GM06990 (cell line): ENCODE measurements around the gene CCDC196.

Experiments
- DNase-seq: peaks from one replicate; pipeline ENCODE4 v3.0.0-alpha.2; 2011; ENCODE audit not compliant: insufficient read length; ENCODE audit errors: extremely low read depth
- H3K27me3 ChIP-seq: replicated peaks from 2 replicates; pipeline ENCODE4 v1.6.0; 2011; ENCODE audit warnings: low read length; ENCODE audit not compliant: control insufficient read depth, insufficient read depth
- H3K36me3 ChIP-seq: 2 replicates; pipeline ENCODE4 v1.5.1; 2011; ENCODE audit warnings: low read length; ENCODE audit not compliant: control insufficient read depth, insufficient read depth
- H3K4me3 ChIP-seq: replicated peaks from 2 replicates; pipeline ENCODE4 v1.5.1; 2011; ENCODE audit warnings: low read depth, mild to moderate bottlenecking, control low read depth, low read length
- CTCF ChIP-seq: IDR thresholded peaks from 2 replicates; pipeline ENCODE4 v1.5.1; 2011; ENCODE audit warnings: low read length, control low read depth, mild to moderate bottlenecking, inconsistent platforms; ENCODE audit not compliant: insufficient read depth, poor library complexity, severe bottlenecking

CCDC196 gene

GRCh38 chr14:66487164-66487563, 993 bp downstream of the CCDC196 start:
- no peak overlapping the region for H3K4me3 ChIP-seq
- no peaks in the 10 kb centered on the region for H3K36me3 ChIP-seq
- H3K27me3 ChIP-seq = no peaks in the 10 kb centered on the region
- no peak for DNase-seq
- no peak for TF ChIP-seq CTCF

DNA sequence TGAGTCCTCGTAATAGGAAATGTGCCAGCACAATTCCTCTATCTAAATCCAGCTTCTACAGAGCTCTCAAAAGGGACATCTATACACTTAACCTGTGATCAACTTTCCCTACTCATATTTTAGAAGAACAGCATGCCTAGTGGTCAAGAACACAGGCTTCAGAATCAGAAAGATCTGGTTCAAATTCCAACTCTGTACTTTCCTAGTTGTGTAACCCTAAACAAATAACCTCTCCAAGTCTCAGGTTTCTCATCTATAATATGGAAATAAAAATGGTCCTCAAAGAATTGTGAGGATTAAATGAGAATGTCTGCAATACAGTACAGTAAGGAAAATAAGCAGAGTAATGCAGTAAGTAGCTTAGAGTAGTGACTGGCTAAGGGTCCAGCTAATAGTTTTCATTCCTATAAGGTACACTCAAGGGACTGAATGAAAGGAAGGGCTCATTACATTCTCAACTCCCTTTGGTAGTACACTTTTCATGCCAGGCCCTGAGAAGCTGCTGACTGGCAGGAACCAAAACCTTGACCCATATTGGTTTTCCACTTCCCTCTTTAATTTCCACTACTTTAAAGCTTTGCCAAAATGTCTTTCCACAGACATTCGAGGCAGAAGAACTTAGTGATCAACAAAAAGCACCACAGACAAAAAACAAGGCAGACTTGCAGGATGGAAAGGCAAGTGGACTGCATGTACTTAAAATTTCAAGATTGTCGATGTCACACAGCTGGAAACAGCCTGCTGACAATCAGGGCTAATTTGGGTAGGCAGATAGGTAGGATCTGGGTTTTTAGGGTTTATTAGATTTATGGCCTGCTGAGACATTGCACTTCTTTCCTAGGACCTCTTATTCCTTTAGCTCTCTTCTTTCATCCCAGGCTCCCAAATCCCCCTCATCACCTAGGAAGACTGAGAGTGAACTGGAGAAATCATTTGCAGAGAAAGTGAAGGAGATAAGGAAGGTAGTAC, 4.3 kb downstream of the CCDC196 start:
- TF ChIP-seq CTCF = no peak
- H3K27me3 ChIP-seq = no peaks in the 10 kb centered on the region
- H3K4me3 ChIP-seq = no peak overlapping the region
- no peak for DNase-seq
- no peaks in the 10 kb centered on the region for H3K36me3 ChIP-seq

- DNase-seq = no peak
- no peak overlapping the region for H3K4me3 ChIP-seq
- no peaks in the 10 kb centered on the region for H3K27me3 ChIP-seq
- H3K36me3 ChIP-seq = no peaks in the 10 kb centered on the region
- TF ChIP-seq CTCF = no peak
Observed at GRCh38 chr14:66493750-66494149, 7.6 kb downstream of the CCDC196 start.

DNA sequence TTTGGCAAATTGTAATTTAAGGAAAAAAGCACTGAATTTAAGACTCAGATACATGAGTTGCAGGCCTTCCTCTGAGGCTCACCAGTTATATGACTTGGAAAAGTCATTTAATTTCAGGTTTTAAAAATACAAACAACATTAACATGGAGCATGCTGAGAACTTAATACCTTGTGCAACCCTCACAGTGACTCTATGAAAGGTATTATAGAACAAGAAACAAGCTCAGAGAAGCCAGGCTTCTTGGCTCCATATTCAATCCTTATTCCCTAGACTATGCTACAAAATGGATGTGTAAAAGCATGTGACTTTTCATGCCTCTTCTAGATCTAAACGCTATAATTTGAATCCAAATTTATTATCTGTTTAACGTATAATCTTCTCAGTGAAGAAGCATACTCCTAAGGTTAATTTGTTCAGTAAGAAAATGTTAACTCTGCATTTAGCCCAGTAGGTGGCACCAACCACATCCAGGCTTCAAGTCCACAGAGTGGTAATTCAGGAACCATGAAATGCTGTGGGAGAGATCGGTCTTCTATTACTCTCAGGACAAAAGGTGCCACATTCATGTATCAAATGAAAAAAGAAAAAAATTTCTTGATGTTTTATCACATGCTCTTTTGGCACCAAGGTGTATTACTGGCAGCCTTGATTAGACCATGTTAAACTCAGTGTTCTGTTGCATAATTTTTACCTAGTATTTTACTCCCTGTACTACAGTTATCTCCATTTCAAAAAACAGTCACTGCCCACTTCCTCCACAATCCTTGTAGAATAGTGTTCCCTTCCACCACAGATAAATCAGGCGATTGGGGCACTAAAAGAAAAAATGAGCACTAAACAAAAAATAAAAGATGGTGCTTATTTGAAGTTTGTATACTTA, 9.3 kb downstream of the CCDC196 start:
- peak; percentile 15 for DNase-seq
- peak; percentile 83 for TF ChIP-seq CTCF
- H3K4me3 ChIP-seq = no peak overlapping the region
- no peaks in the 10 kb centered on the region for H3K36me3 ChIP-seq
- no peaks in the 10 kb centered on the region for H3K27me3 ChIP-seq

DNA sequence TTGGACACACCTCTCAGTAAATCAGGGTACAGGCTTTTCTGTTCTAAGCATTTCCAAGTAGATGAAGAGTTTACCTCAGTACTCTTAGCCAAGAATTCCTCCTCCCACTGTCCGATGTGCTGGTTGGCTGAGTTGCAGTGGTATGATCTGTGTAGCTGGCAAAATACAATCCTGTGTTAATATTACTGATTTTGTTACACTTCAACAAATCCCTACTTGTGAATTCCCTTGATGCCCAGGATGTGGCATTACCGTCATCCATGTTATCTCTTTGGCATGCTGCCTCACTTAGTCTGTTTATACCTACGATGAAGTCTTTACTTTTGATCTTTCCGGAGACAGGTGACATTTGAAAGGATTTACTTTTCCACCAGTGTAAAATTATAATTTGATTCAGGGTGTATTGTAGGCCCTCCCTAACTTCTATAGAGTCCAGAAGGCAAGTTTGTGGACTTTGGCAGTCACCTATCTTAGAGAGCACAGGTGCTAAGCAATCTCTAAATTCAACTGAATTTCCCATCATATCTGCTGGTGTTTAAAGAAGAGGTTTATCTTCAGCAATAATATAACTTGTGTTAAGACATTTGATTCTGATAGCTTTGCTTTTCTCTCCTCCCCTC, 10.1 kb downstream of the CCDC196 start:
- H3K4me3 ChIP-seq = no peak overlapping the region
- H3K27me3 ChIP-seq = no peaks in the 10 kb centered on the region
- no peak for TF ChIP-seq CTCF
- H3K36me3 ChIP-seq = no peaks in the 10 kb centered on the region
- DNase-seq = no peak
